CD4-positive, alpha-beta T cell treated with Interferon gamma for 1 hour (primary cell): Measurements from ENCODE around the gene MRPS18A.
"Not testable (repeated sequence)": the region's sequence is repeated elsewhere in the genome, so short reads cannot be mapped to it uniquely, and the experiment has no call there.

ENCODE experiments used
- DNase-seq: peaks from one replicate; pipeline ENCODE4 v3.0.0-alpha.2; 2020

The MRPS18A gene

DNA sequence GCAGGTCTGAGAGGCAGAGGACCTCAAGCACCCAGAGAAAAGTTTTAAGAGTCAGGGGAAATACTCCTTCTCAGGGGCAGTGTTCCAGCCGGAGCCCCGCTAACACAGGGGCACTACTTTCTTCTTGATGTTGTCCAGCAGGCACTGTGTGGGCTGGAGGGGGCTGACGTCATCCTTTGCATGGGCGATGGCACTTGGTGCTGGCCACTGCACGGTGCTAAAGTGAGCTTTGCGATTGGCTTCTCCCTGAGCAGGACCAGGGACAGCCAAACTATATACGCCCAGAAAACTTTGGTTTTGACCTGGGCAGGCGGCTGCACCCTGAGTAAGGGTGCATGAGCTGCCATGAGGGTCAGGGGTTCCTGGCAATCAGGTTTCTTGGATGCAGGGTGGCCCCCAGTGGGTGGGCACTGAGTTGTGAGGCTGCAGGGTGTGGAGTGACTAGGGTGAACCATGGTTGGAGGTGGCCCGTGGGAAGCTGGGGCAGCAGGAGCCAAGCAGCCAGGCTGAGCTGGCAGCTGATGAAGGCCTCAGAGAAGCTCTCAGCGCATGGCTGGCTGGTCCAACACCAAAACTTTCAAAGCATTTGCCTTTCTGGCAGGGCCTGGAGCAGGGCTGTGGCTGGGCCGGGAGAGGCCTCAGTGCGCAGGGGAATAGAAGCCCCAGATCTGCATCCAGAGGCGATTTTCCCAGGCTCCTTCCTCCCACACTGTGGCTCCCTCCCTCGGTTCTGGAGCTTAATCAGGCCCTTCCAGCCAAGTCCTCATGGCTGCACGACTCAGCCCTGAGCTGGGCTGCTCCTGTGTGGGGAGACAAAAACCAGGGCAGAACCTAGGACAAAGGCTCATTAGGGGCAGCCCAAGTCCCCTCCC, 18.3 kb downstream of the MRPS18A start:
- no peak for DNase-seq

DNA sequence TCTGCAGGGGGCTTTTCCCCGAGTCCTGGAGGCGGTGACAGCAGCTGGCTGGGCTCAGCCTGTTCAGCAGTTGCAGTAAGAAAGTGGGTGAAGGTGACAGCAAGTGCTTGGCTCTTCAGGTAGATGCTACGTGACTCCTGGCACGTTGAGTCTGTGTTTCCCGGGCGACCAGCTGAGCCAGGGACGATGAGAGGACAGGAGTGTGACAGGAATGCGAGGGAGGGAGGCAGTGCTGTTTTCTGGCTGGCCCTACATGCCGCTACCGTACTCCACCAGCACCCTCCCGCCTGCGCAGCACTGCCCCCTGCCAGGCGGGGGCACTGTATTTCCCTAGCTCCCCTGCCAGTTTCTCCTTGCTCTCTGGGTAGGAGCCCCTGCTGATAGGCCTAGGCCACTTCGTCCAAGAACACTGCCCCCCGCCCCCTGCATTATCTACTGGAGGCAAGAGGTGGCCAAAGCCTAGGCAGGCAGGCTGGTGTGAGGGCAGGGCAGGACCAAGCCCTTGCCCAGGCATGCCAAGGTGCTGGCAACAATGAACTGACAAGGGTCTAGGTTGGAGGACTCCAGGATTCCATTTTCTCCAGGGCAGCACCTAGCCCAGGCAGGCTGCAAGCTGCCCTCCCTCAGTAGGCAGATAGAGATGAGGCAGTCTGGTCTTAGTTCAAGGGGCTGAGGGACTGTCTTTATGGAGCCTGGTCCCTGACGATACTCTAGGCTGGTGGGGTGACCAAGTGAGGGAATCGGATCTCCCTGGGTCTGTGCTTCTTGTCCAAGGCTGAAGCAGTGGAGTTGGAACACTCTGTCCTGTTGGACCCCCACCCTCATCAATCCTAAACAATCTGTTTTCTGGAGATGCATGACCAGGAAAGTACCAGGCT, 19.2 kb downstream of the MRPS18A start:
- DNase-seq: peak; percentile 34

DNA sequence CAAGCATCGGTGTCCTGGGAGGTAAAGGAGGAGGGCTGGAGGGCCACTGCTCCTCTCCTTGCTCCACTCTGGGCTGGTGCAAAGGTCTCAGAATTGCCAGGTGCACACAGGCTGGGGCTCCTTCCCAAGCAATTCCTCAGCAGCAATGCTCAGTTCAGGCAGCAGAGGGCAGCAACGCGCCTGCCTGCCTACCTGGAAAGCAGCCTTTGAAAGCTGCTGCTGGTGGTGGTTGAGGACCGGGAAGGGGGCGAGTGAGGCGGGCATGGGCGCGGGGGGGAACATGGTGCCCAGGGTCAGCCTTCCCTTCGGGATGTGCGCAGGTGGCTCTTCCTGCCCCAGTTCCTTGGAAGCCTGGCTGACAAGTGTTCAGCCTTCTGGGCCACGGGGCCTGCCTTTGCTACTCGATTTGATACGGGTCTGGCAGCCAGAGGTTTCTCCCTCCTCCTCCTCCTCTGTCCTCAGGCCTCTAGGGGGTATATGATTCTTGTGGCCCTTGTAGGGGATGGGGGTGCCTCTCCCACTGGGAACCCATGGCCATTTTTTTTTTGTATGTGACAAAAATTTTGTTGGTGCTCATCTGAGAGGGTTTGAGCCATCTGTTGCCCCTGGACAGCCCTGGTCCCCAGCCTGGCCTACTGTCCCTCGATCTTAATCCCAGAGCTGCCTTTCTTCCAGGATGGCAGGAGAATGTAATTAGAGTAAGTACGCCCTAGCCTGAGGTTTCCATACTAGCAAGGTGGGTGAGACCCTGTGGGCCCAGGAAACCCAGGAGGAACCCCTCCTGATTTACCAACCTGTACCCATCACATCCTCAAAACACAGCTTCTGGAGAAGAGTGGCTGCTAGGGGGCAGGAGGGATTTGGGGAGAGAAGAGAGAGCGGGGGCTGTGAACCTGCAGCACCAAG, 20.1 kb downstream of the MRPS18A start:
- DNase-seq: peak; percentile 73

DNA sequence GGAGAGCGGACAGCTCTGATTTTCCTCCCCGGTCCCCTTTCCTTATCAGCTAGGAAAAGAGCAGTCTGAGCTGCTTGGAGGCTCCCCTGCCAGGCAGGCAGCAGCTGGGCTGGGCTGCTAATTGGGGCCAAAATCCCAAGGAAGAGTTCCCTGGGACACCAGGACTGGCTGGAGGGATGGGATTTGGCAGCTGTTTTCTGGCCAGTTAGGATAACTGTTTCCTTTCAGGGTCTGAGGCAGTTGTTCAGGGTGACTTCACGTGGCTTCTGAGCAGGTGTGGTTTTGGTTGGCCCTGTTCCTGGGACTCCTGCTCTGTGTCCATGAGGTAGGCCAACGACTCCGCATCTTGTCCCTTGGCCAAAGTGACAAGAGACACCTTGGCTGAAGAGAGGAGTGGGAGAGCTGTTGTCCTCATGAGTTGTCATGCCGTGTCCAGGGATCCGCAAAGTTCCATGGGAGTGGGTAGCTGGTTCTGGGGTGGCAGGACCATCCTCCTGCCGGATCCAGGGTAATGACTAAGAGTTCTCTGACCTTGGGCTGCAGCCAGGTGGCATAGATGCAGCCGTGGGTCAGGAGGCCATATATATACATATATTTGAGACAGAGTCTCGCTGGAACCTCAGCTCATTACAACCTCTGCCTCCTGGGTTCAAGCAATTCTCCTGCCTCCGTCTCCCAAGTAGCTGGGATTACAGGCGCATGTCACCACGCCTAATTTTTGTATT, 21.2 kb downstream of the MRPS18A start:
- no peak for DNase-seq

DNA sequence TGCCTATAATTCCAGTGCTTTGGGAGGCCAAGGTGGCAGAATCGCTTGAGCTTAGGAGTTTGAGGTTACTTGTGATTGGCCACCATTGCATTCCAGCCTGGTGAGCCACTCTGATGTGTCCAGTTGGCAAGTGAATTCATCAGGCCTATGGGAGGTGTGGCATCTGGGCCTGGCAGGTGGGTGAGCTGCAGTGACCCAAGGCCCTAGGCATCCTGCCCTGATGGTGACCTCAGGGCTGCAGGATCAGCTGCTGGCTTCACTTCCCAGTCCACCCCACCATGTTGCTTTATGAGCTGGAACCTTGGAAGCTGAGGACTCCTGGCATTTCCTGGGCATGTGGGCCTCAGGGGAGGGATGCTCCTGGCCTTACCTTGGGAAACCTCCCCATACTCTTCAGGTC, 22.2 kb downstream of the MRPS18A start:
- DNase-seq: no peak

DNA sequence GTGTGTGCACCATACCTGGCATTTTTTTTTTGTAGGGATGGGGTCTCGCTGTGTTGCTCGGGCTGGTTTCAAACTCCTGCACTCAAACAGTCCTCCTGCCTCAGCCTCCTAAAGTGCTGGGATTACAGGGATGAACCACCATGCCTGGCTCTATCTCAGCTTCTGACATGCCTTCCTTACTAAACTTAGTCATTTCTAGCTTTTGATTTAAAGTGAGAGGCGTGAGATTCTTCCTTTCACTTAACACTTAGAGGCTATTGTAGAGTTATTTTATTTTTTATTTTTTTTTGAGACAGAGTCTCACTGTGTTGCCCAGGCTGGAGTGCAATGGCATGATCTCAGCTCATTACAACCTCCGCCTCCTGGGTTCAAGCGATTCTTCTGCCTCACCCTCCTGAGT, 24.6 kb downstream of the MRPS18A start:
- DNase-seq: not testable (repeated sequence)

DNA sequence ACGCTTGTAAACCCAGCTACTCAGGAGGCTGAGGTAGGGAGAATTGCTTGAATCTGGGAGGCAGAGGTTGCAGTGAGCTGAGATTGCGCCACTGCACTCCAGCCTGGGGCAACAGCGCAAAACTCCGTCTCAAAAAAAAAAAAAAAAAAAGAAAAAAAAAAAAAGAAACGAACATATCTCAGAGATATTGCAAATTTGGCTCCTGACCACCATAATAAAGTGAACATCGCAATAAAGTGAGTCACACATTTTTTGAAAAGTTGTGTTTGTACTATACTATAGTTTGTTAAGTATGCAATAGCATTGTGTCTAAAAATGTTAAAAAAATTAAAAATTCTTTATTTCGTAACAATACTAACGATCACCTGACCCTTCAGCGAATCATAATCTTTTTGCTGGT, 29.4 kb downstream of the MRPS18A start:
- no peak for DNase-seq

DNA sequence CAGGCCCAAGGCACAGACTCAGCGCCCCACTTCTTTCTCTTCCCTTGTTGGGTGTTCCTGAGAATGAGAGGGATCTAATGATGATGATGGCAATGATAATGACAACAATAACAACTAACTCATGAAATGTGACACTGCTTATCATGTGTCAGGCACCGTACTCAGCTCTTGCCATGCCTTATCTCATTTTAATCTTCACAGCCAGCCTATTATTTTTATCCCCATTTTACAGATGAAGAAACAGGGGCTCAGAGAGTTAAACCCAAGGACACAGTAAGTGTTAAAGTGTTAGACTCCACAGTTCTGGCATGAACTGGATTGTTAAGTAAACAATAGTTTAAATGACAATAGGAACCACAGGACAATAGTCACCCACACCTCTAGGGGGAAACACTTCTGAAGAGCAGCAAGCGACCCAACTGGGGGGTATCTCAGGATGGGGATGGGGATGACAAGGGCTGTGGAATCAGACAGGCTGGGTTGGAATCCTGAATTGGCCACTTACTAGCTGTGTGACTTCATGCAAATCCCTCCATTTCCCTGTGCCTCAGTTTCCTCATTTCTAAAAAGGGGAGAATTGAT, 30.3 kb downstream of the MRPS18A start:
- DNase-seq: no peak

DNA sequence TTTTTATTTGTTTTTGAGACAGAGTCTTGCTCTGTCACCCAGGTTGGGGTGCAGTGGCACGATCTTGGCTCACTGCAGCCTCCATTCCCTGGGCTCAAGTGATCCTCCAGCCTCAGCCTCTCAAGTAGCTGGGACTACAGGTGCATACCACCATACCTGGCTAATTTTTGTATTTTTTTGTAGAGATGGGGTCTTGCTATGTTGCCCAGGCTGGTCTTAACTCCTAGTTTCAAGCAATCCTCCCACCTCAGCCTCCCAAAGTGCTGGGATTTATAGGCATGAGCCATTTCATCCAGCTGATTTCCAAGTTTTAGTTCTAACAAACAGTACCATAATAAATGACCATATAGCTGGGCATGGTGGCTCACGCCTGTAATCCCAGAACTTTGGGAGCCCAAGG, 34.8 kb downstream of the MRPS18A start:
- DNase-seq: not testable (repeated sequence)

DNA sequence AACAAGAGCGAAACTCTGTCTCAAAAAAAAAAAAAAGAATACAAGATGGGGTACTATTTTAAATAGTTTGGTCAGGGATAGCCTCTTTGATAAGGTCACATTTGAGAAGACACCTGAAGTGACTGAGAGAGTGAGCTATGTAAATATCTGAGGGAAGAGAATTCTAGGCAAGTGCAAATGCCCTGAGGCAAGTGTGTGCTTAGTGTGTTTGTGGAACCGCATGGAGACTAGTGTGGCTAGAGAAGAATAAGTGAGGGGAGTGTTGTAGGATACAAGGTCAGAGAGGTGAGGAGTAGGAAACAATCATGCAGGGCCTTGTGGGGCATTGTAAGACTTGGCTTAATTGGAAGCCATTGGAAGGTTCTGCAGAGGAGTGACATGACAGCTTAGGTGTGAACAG, 39.3 kb downstream of the MRPS18A start:
- DNase-seq: no peak

DNA sequence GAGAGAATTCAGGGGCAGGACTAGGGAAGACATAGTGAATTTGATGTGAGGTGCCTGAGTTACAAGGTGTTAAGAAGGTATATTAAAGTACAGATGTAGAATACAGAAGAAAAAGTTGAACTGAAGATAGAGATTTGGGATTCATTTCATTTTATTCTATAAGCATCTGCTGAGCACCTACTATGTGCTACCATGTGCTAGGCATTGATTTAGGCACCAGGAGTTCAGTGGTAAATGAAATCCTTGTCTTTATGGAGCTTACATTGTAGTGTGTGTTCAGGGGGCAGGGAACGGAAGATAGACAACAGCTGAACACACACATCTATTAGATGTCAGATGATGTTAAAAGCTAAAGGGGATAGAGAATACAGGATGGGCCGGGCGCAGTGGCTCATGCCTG, 40.0 kb downstream of the MRPS18A start:
- no peak for DNase-seq

DNA sequence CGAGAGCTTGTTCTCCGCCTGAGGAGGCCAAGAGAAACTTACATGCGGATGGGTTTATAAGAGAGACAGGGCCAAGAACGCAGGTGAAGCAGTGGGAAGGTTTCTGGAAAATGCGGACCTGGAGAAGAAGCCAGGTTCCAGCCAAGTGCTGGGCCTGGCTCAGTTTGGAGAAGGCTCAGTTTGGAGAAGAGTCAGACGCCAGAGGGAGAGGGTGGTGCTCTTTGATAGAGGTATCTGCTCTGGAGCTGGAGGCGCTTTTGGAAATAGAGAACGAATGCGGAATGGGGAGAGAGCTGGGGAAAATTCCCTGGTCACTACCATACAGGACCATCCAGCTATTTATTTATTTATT, 42.0 kb downstream of the MRPS18A start:
- no peak for DNase-seq

DNA sequence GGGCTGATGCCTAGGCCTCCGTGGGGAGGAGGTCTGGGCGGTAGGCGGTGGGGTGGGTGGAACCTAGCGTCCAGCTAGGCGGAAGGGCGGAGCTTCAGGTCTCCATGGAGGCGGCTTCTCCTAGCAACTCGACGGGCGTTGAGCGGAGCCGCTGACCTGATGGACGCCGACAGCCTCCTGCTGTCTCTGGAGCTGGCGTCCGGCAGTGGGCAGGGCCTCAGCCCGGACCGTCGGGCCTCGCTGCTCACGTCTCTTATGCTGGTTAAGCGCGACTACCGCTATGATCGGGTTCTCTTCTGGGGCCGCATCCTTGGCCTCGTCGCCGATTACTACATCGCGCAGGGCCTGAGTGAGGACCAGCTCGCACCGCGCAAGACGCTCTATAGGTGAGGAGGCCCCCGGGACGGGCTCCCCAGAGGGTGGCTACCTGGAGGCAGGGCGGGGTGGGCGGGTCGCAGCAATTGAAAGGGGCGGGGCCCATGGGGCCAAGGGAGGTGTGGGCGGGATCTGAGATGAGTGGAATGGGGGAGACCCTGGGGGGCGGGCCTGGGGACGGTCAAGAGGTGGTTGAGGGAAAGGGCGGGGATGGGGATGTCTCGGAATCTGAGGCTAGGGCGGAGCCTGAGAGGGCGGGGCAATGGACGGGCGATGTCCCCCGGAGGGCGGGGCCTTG, 42.5 kb downstream of the MRPS18A start, which contains the start of gene RSPH9:
TSS of gene RSPH9 (plus strand) at position 97 of the 673 bp plus-strand sequence. CDS start at position 160, 63 bp downstream.
- peak; percentile 68 for DNase-seq

DNA sequence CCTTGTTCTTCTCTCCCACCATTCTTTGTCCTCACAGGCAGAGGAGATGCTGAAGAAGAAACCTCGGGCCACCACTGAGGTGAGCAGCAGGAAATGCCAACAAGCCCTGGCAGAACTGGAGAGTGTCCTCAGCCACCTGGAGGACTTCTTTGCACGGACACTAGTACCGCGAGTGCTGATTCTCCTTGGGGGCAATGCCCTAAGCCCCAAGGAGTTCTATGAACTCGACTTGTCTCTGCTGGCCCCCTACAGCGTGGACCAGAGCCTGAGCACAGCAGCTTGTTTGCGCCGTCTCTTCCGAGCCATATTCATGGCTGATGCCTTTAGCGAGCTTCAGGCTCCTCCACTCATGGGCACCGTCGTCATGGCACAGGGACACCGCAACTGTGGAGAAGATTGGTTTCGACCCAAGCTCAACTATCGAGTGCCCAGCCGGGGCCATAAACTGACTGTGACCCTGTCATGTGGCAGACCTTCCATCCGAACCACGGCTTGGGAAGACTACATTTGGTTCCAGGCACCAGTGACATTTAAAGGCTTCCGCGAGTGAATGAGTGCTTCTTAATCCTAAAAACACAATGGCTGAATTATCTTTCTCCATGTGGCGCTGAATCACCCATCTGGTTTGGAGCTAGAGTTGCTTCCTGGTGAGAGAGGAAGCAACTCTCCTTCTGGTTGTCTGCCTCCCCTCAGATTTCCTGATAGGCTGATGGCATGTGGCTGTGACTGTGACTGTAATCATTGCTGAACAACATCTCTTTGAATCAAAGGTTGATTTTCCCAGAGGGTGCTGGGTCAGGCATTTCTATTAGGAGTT, 47.4 kb downstream of the MRPS18A start:
- DNase-seq: no peak

DNA sequence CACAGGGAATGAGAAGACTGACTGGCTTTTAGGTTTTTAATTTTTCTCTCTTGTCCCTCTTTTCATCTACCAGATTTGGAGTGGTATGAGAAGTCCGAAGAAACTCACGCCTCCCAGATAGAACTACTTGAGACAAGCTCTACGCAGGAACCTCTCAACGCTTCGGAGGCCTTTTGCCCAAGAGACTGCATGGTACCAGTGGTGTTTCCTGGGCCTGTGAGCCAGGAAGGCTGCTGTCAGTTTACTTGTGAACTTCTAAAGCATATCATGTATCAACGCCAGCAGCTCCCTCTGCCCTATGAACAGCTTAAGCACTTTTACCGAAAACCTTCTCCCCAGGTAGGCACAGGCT, 51.3 kb downstream of the MRPS18A start:
- DNase-seq: no peak

DNA sequence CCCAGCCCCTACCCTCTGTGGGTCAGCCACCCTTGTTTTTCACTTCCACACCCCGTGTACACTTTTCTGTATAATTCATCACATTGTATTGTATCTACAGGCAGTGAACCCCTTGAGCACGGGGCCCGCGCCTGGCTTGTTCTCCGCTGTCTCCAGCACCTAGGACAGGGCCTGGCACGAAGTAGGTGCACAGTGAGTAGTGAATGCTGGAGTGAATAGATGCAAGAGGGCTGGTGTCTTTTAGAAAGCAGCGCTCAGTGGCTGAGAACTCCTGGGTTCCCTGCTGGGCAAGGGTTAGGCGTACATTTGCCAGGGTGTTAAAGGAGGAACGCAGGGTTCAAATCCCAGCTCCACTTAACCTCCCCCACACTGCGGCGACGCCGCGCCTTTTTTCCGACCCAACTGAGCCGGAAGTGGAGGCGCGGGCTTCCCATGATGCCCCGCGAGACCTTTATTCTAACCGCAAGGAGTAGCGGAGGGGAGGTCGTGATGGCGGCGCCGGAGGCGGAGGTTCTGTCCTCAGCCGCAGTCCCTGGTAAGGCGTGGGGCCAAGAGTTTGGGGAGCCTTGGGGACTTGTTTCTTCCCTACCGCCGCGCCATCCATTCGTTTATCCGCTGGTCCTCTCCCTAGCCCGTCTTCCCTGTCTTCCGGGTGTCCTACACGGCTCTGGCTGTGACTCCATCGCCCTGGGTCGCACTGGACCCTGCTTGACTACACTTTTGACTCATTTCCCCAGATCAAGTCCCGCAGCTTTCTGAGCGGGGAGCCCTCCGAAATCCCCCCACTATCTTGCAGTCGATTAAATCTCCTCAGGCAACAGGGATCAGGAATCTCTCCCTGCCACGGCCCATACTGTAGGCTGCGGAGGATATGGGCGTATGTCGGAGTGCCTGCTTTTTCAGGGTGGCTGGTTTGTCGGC, 51.9 kb downstream of the MRPS18A start, which contains the start of gene MAD2L1BP:
TSS of gene MAD2L1BP (plus strand) at position 454 of the 921 bp plus-strand sequence. CDS start at position 490, 36 bp downstream.
- peak; percentile 73 for DNase-seq

DNA sequence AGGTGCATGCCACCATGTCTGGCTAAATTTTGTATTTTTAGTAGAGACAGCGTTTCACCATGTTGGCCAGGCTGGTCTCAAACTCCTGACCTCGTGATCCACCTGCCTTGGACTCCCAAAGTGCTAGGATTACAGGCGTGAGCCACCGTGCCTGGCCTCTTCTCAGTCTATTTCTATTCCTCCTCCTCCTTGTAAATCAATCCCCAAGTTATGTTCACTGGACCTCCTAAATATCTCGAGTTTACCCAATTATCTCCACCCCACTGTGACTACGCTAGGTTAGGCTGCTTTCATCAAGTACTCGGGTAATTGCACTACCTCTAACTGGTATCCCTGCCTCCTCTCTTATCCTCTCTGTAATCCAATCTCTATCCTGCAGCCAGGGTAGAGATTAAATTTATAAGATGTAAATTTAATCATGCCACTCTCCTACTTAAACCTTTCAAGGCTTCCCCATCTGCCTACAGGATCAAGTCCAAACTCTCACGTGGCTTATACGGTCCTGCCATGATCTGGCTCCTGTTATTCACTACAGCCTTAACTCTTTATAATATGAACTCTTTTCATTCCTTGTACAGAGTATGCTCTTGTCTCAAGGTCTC, 52.8 kb downstream of the MRPS18A start:
- no peak for DNase-seq

DNA sequence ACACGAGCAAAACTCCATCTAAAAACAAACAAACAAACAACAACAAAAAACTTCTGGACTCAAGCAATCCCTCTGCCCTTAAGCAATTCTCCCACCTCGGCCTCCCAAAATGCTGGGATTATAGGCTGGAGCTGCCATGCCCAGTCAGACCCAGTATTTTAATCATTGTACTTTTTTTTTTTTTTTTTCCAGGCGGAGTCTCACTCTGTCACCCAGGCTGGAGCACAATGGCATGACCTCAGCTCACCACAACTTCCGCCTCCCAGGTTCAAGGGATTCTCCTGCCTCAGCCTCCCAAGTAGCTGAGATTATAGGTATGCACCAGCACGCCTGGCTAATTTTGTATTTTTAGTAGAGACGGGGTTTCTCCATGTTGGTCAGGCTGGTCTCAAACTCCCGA, 54.6 kb downstream of the MRPS18A start:
- DNase-seq: not testable (repeated sequence)
